Muscle layer of colon (tissue), 2 donors: ENCODE measurements around the gene CAMSAP1.
"Not testable (repeated sequence)": the region's sequence is repeated elsewhere in the genome, so short reads cannot be mapped to it uniquely, and the experiment has no call there.

Experiments used
- H3K27ac ChIP-seq: one replicate; pipeline ENCODE4 v1.7.0; 2013; ENCODE audit warnings: low read depth, mild to moderate bottlenecking, low read length, moderate library complexity
- H3K27me3 ChIP-seq, 2 donors: one replicate each; pipeline ENCODE4 v1.7.0; 2013; ENCODE audit warnings: low read length in 2 of 2, mild to moderate bottlenecking in 2 of 2; ENCODE audit not compliant: insufficient read depth in 2 of 2, control insufficient read depth in 1 of 2
- H3K36me3 ChIP-seq: one replicate; pipeline ENCODE4 v1.7.0; 2013; ENCODE audit warnings: mild to moderate bottlenecking, low read length; ENCODE audit not compliant: insufficient read depth
- H3K4me1 ChIP-seq: one replicate; pipeline ENCODE4 v1.7.0; 2013; ENCODE audit warnings: mild to moderate bottlenecking, low read length; ENCODE audit not compliant: insufficient read depth
- H3K4me3 ChIP-seq, 2 donors: one replicate each; pipeline ENCODE4 v1.7.0; 2013; ENCODE audit warnings: low read length in 2 of 2, low read depth in 1 of 2, mild to moderate bottlenecking in 1 of 2, moderate library complexity in 1 of 2
- H3K9ac ChIP-seq: one replicate; pipeline ENCODE4 v1.7.0; 2013; ENCODE audit warnings: low read length
- H3K9me3 ChIP-seq: one replicate; pipeline ENCODE4 v1.7.0; 2013; ENCODE audit warnings: mild to moderate bottlenecking, low read length
- donor health status: abdominal sarcoma.
- donor health status: Adenocarcinoma of cecum.

The CAMSAP1 gene

GRCh38 chr9:135907431-135908092 is at the start of gene CAMSAP1:
Gene CAMSAP1, minus strand, starts transcription at chr9:135907546. Its CDS starts 387 bp downstream, at chr9:135907159.
- H3K27ac ChIP-seq, result peak within 1 kb of the TSS; percentile 46
- H3K9me3 ChIP-seq, result no peaks in the 10 kb centered on the region
- peak within 1 kb of the TSS; percentile 36 for H3K9ac ChIP-seq
- H3K4me1 ChIP-seq, result peaks cover 28% of the 10 kb centered on the region
- H3K4me3 ChIP-seq, result peak within 1 kb of the TSS; percentile 67 to 68
- no peaks in the 10 kb centered on the region for H3K27me3 ChIP-seq
- peaks cover 16% of the 10 kb centered on the region for H3K36me3 ChIP-seq

- no peak overlapping the region for H3K4me3 ChIP-seq
- H3K9me3 ChIP-seq, result no peaks in the 10 kb centered on the region
- no peak overlapping the region for H3K9ac ChIP-seq
- no peaks in the 10 kb centered on the region for H3K27me3 ChIP-seq
- H3K4me1 ChIP-seq, result peaks cover 20% of the 10 kb centered on the region
- H3K36me3 ChIP-seq, result peaks cover 19% of the 10 kb centered on the region
- no peak overlapping the region for H3K27ac ChIP-seq
Observed at GRCh38 chr9:135956802-135957174, 49.4 kb upstream of the CAMSAP1 start.

GRCh38 chr9:135955934-135956801 is 48.8 kb upstream of the CAMSAP1 start:
- Histone ChIP-seq H3K9me3 (no peaks in the 10 kb centered on the region), H3K4me3 (no peak overlapping the region), H3K27ac (no peak overlapping the region), H3K4me1 (peaks cover 16% of the 10 kb centered on the region), H3K9ac (no peak overlapping the region), H3K27me3 (no peaks in the 10 kb centered on the region), H3K36me3 (peaks cover 19% of the 10 kb centered on the region)

- Histone ChIP-seq H3K27me3 (no peaks in the 10 kb centered on the region), H3K36me3 (peaks cover 29% of the 10 kb centered on the region), H3K4me1 (no peaks in the 10 kb centered on the region), H3K9me3 (no peaks in the 10 kb centered on the region), H3K27ac (no peak overlapping the region), H3K9ac (no peak overlapping the region), H3K4me3 (no peak overlapping the region)
Observed at GRCh38 chr9:135952664-135953206, 45.4 kb upstream of the CAMSAP1 start.

- H3K4me1 ChIP-seq, result no peaks in the 10 kb centered on the region
- H3K4me3 ChIP-seq, result no peak overlapping the region
- no peaks in the 10 kb centered on the region for H3K9me3 ChIP-seq
- peaks cover 36% of the 10 kb centered on the region for H3K36me3 ChIP-seq
- H3K27me3 ChIP-seq, result no peaks in the 10 kb centered on the region
- no peak overlapping the region for H3K9ac ChIP-seq
- H3K27ac ChIP-seq, result no peak overlapping the region
Observed at GRCh38 chr9:135951889-135952663, 44.7 kb upstream of the CAMSAP1 start.

GRCh38 chr9:135951310-135951709 is 44.0 kb upstream of the CAMSAP1 start:
- not testable (repeated sequence) for H3K4me1 ChIP-seq, H3K27ac ChIP-seq, H3K4me3 ChIP-seq, H3K9me3 ChIP-seq, H3K9ac ChIP-seq, H3K27me3 ChIP-seq
- peaks cover 43% of the 10 kb centered on the region for H3K36me3 ChIP-seq

GRCh38 chr9:135950841-135951240 is 43.5 kb upstream of the CAMSAP1 start:
- not testable (repeated sequence) for H3K27me3 ChIP-seq, H3K4me1 ChIP-seq, H3K9ac ChIP-seq, H3K27ac ChIP-seq, H3K4me3 ChIP-seq, H3K9me3 ChIP-seq
- peaks cover 48% of the 10 kb centered on the region for H3K36me3 ChIP-seq

GRCh38 chr9:135950135-135950682 is 42.9 kb upstream of the CAMSAP1 start:
- H3K4me1 ChIP-seq, result no peaks in the 10 kb centered on the region
- H3K9me3 ChIP-seq, result no peaks in the 10 kb centered on the region
- no peaks in the 10 kb centered on the region for H3K27me3 ChIP-seq
- H3K27ac ChIP-seq, result no peak overlapping the region
- H3K9ac ChIP-seq, result no peak overlapping the region
- H3K36me3 ChIP-seq, result peaks cover 54% of the 10 kb centered on the region
- no peak overlapping the region for H3K4me3 ChIP-seq

- H3K4me3 ChIP-seq, result no peak overlapping the region
- H3K9me3 ChIP-seq, result no peaks in the 10 kb centered on the region
- H3K36me3 ChIP-seq, result peaks cover 57% of the 10 kb centered on the region
- no peaks in the 10 kb centered on the region for H3K27me3 ChIP-seq
- H3K9ac ChIP-seq, result no peak overlapping the region
- no peak overlapping the region for H3K27ac ChIP-seq
- H3K4me1 ChIP-seq, result no peaks in the 10 kb centered on the region
Observed at GRCh38 chr9:135949501-135950134, 42.3 kb upstream of the CAMSAP1 start.

GRCh38 chr9:135948968-135949367 is 41.6 kb upstream of the CAMSAP1 start:
- Histone ChIP-seq H3K9ac (no peak overlapping the region), H3K27ac (no peak overlapping the region), H3K4me1 (no peaks in the 10 kb centered on the region), H3K36me3 (peaks cover 58% of the 10 kb centered on the region), H3K9me3 (no peaks in the 10 kb centered on the region), H3K27me3 (no peaks in the 10 kb centered on the region), H3K4me3 (no peak overlapping the region)
